ENCODE results near the gene DPYD. TPM values are rescaled to one million over a fixed set of nuclear protein-coding genes. Genes with fewer than 3 reads are reported as not detected.

The DPYD gene
- total RNA-seq, 2 donors from 2014 or later: 40.3 to 50.3 TPM

DNA sequence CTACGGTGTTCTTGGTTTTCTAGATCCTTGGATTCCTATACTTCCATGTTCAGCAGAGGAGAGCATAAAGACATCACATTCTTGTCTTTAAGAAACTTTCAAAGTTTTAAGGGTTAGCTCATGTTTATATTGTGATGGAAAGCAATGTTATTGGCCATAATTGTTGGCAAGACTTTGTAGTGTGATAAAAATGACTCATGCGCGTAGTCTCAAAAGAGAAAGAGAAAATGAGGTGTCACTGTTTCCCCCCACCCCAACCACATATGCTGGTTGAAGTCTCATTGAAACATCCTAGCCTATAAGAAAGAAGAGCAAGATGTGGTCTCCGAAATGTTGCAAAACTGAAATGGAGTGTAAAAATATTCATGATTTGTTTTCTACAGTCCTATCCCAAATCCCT lies 850.5 kb downstream of the DPYD start:
- intact Hi-C loops (cut with DNase I): no loop called here
- DNase-seq (ENCODE audit: low spot score): no peak

DNA sequence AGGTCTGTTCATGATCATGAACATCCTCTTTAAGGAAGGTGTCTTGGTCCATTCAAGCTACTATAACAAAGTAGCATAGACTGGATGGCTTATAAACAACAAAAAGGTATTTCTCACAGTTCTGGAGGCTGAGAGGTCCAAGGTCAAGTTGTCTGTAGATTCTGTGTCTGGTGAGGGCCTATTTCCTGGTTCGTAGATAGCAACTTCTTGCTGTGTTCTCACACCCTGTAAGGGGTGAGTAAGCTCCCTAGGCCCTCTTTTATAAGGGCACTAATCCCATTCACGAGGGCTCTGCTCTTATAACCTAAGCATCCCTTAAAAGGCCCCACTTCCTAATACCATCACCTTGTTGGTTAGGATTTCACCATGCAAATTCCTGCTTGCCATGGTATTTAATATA lies 851.5 kb downstream of the DPYD start:
- DNase-seq (ENCODE audit: low spot score): no peak
- intact Hi-C loops (cut with DNase I): no loop called here

GRCh38 chr1:97066860-97067259 lies 854.0 kb downstream of the DPYD start:
- intact Hi-C loops (cut with DNase I): no loop called here
- no peak for DNase-seq (ENCODE audit: low spot score)

DNA sequence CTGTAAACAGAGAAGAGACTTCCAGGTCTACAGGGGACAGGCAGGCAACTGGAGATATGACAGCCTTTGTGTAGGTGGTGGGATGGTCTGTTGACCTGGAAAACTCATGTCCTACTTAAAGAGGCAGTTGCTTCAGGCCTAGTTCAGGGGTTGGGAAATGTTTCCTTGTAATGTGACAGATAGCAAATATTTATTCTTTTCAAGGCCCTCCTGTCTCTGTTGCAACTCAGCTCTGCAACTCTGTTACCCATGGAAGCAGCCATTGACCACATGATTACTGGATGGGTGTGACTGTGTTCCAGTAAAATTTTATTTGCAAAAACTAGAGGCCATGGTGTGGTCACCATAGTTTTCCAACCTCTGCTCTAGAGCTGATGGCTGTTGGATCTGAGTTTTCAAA lies 857.3 kb downstream of the DPYD start:
- intact Hi-C loops (cut with DNase I): no loop called here
- DNase-seq (ENCODE audit: low spot score): no peak

- intact Hi-C loops (cut with DNase I): no loop called here
- DNase-seq (ENCODE audit: low spot score): no peak
Measured at GRCh38 chr1:97061604-97062003, 859.2 kb downstream of the DPYD start.

GRCh38 chr1:97056386-97056785 lies 864.4 kb downstream of the DPYD start:
- DNase-seq (ENCODE audit: low spot score): no peak
- intact Hi-C loops (cut with DNase I): no loop called here

GRCh38 chr1:97053268-97053667 lies 867.6 kb downstream of the DPYD start:
- DNase-seq (ENCODE audit: low spot score): no peak
- intact Hi-C loops (cut with DNase I): no loop called here

DNA sequence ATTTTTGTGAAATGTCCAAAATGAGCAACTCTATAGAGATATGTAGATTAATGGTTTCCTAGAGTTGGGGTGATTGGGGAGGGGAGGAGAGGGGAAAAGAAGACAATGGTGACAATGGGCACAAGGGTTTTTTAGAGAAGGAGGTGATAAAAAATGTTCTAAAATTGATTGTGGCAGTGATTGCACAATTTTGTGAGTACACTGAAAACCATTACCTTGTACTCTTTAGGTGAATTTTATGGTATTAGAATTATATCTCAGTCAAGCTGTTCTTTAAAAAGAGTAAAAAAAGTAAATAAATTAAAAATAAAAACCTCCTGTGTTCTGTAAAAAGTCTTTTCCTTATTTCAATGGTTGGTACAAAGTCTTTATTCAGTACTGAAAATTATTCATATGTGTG lies 869.0 kb downstream of the DPYD start:
- no peak for DNase-seq (ENCODE audit: low spot score)
- intact Hi-C loops (cut with DNase I): no loop called here

GRCh38 chr1:97050506-97050905 lies 870.3 kb downstream of the DPYD start:
- DNase-seq (ENCODE audit: low spot score): no peak
- intact Hi-C loops (cut with DNase I): no loop called here

- DNase-seq (ENCODE audit: low spot score): no peak
- intact Hi-C loops (cut with DNase I): no loop called here
Measured at GRCh38 chr1:97047421-97047793, 873.4 kb downstream of the DPYD start.

- intact Hi-C loops (cut with DNase I): no loop called here
- no peak for DNase-seq (ENCODE audit: low spot score)
Measured at GRCh38 chr1:97046765-97047420, 873.9 kb downstream of the DPYD start.

GRCh38 chr1:97044159-97044760 lies 876.6 kb downstream of the DPYD start:
- intact Hi-C loops (cut with DNase I): no loop called here
- DNase-seq (ENCODE audit: low spot score): no peak

DNA sequence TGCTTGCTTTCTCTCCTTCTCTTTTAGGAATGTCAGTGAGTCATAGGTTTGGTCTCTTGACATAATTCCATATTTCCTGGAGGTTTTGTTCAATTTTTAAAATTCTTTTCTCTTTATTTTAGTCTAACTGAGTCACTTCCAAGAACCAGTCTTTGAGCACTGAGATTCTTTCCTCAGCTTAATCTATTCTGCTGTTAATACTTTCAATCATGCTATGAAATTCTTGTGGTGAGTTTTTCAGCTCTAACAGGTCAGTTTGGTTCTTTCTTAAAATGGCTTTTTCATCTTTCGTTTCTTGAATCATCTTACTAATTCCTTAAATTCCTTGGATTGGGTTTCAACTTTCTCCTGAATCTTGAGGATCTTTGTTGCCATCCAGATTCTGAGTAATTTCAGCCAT lies 878.3 kb downstream of the DPYD start:
- DNase-seq (ENCODE audit: low spot score): no peak
- intact Hi-C loops (cut with DNase I): no loop called here

DNA sequence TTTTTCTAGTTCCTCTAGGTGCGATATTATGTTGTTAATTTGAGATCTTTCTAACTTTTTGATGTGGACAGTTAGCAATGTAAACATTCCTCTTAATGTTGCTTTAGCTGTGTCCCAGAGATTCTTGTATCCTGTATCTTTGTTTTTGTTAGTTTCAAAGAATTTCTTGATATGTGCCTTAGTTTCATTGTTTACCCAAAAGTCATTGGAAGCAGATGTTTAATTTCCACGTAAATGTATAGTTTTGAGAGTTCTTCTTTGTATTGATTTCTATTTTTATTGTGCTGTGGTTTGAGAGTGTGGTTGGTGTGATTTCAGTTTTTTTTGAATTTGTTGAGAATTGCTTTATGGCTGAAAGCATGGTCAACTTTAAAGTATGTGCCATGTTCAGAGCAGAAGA lies 879.8 kb downstream of the DPYD start:
- intact Hi-C loops (cut with DNase I): no loop called here
- DNase-seq (ENCODE audit: low spot score): no peak

- intact Hi-C loops (cut with DNase I): no loop called here
- DNase-seq (ENCODE audit: low spot score): no peak
Measured at GRCh38 chr1:97038410-97038809, 882.4 kb downstream of the DPYD start.

DNA sequence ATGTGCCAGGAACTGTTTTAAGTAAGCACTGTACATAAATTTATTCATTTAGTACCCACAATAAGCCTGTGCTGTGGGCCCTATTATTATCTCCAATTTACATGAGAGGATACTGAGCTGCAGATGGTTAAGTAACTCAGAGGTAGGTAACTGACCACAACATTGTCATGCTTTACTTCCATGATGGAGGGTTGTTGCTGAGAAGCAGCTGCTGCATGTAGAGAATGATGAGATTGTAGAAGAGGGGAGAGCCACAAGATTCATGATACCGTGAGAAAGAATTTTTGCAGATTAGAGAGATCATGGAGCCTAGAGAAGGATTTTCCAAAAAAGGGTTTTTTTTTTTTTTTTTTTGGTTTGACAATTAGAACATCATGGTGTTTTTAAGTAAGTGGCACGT lies 886.2 kb downstream of the DPYD start:
- DNase-seq (ENCODE audit: low spot score): no peak
- intact Hi-C loops (cut with DNase I): no loop called here

DNA sequence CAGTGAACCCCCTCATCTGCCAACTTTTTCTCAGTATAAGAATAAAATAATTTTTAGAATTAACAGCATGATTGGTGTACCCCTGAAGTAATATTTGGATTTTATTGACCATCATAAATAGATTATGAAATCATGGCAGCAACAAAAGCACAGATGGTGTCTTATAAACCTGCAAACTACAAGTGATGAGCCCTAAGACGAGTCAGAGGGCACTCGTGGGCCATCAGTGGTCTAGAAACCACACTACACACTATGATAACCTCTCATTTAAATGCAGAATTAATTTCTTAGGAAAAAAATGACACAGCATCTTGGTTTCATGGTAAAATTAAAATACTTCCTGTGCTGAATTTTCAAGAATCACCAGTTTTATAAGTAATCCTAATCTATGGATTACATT lies 886.9 kb downstream of the DPYD start:
- intact Hi-C loops (cut with DNase I): no loop called here
- no peak for DNase-seq (ENCODE audit: low spot score)

Measured in posterior vena cava (tissue), 2 donors.